ENCODE data around the gene BAZ2B.

Gene BAZ2B

DNA sequence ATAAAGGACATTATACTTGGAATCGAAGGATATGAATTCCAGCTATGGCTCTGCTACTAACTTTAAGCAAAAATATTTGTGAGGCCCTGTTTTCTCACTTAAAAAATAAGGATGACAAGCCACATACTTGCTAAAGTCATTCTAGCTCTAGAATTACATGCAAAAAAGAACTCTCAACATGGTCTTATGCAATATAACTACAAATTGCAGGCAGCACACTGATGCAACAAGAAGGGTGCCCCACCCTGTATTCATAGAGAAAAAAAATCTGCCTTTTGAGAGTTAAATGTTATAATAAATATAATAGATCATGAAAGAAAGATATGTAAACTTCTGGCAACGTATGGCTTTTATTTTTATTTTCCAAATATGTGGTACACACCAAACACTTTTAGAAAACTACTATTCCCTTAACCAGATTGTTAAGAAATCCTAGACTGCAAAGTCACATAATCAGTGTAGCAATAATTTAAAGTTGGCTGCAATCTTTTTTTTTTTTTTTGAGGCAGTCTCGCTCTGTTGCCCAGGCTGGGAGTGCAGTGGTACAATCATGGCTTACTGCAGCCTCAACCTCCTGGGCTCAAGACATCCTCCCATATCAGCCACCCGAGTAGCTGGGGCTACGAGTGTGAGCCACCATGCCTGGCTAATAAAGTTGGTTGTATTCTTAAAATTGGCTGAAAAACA, 289.6 kb downstream of the BAZ2B start:
- Mint-ChIP-seq H3K27ac (ENCODE audit: low read depth) (no peak overlapping the region), H3K4me1 (no peaks in the 10 kb centered on the region), H3K36me3 (ENCODE audit: insufficient read depth) (peaks cover 31% of the 10 kb centered on the region), H3K27me3 (no peaks in the 10 kb centered on the region), H3K4me3 (no peak overlapping the region), H3K9me3 (no peaks in the 10 kb centered on the region)
- ATAC-seq (replicated peaks; ENCODE audit: extremely low read depth, poor library complexity, severe bottlenecking) (no peak), DNase-seq (ENCODE audit: low spot score in 2 of 2) (no peak)

DNA sequence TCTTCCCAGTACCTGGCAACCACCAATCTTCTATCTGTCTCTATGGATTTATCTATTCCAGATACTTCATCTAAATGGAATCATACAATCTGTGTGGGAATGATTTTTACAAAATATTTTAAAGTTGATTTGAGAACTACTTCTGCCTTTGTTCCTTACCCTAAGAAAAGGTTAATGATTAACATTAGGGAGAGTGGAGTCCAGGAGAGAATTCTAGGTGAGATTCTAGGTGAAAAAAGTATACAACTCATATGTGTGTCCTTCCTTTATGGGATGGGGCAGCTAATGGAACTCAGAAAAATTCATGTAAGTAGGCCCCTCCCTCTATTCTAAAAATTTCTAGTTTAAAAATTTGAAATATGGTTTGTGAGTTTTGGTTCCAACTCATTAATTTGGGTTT, 293.9 kb downstream of the BAZ2B start:
- no peak for ATAC-seq (replicated peaks; ENCODE audit: extremely low read depth, poor library complexity, severe bottlenecking)
- no peak for DNase-seq (ENCODE audit: low spot score in 2 of 2)
- no peak overlapping the region for H3K4me3 Mint-ChIP-seq
- no peak overlapping the region for H3K27ac Mint-ChIP-seq (ENCODE audit: low read depth)
- H3K27me3 Mint-ChIP-seq: no peaks in the 10 kb centered on the region
- H3K4me1 Mint-ChIP-seq: no peaks in the 10 kb centered on the region
- H3K9me3 Mint-ChIP-seq: no peaks in the 10 kb centered on the region
- peaks cover 21% of the 10 kb centered on the region for H3K36me3 Mint-ChIP-seq (ENCODE audit: insufficient read depth)

DNA sequence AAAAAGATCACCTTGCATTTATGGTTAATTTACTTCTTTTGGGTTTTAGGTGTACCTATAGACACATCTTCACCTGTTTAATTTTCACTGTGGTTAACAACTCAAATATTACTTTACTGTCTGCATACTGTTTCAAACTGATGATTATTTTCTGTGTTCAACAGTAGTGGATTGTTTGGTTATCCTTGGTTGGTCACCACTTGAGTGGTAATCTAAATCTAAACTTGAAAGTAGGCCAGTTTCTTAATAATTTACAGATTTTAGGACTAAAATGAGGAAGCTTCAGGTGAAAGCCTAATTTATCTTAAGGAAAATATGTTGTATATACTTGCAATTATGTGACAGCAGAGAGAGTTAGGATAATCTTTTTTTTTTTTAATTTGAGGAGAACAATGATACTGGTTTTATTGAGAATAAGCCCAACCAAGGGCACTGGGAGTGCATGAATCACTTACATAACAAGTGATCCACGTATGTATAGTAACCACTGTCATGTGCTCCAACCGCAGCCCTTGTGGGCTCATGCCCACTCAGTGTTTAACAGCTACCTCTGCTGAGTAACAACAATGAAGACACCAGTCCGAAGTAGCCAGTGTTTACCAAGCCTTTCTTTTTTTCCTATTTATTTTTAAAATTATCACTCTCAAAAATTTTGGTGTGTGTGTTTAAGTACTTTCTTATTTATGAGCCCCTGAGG, 298.8 kb downstream of the BAZ2B start:
- no peak for DNase-seq (ENCODE audit: low spot score in 2 of 2)
- Mint-ChIP-seq H3K36me3 (ENCODE audit: insufficient read depth) (peaks cover 8% of the 10 kb centered on the region), H3K27ac (ENCODE audit: low read depth) (no peak overlapping the region), H3K9me3 (no peaks in the 10 kb centered on the region), H3K4me1 (no peaks in the 10 kb centered on the region), H3K27me3 (no peaks in the 10 kb centered on the region), H3K4me3 (no peak overlapping the region)
- ATAC-seq (replicated peaks; ENCODE audit: extremely low read depth, poor library complexity, severe bottlenecking): no peak

DNA sequence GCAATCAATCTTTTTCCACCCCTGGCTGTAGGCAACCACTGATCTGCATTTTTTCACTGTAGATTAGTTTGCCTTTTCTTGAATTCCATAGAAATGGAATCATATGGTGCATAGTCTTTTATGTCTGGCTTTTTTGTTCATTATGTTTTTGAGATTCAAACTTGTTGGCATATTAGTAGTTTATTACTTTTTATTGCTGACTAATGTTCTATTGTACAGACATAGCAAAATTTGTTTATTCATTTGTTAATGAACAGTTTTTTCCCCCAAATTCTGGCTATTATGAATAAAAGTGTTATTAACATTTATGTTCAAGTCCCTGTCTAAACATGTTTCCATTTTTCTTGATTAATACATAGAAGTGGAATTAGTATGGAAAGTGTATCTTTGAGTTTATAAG, 308.4 kb downstream of the BAZ2B start:
- Mint-ChIP-seq H3K36me3 (ENCODE audit: insufficient read depth) (no peaks in the 10 kb centered on the region), H3K4me1 (no peaks in the 10 kb centered on the region), H3K4me3 (no peak overlapping the region), H3K27me3 (peaks cover 18% of the 10 kb centered on the region), H3K27ac (ENCODE audit: low read depth) (no peak overlapping the region), H3K9me3 (peaks cover 5% of the 10 kb centered on the region)
- no peak for DNase-seq (ENCODE audit: low spot score in 2 of 2)
- no peak for ATAC-seq (replicated peaks; ENCODE audit: extremely low read depth, poor library complexity, severe bottlenecking)

DNA sequence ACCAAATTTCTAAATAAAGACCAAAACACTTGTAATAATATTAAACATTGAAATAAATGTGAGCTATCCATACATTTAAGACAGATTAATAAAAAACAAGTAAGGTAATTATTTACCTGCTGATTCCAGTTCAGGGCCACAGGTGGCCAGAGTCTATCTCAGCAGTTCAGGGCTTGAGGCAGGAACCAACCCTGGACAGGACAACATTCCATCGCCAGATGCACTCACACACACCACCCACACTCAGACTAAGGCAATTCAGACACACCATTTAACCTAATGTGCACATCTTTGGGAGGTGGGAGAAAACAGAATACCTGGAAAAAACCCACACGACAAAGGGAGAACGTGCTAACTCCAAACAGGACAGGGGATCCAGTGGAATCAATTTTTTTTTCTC, 315.8 kb downstream of the BAZ2B start:
- no peak for DNase-seq (ENCODE audit: low spot score in 2 of 2)
- Mint-ChIP-seq H3K9me3 (peaks cover 5% of the 10 kb centered on the region), H3K36me3 (ENCODE audit: insufficient read depth) (peaks cover 1% of the 10 kb centered on the region), H3K4me3 (no peak overlapping the region), H3K27ac (ENCODE audit: low read depth) (no peak overlapping the region), H3K4me1 (no peaks in the 10 kb centered on the region), H3K27me3 (peaks cover 18% of the 10 kb centered on the region)
- no peak for ATAC-seq (replicated peaks; ENCODE audit: extremely low read depth, poor library complexity, severe bottlenecking)

DNA sequence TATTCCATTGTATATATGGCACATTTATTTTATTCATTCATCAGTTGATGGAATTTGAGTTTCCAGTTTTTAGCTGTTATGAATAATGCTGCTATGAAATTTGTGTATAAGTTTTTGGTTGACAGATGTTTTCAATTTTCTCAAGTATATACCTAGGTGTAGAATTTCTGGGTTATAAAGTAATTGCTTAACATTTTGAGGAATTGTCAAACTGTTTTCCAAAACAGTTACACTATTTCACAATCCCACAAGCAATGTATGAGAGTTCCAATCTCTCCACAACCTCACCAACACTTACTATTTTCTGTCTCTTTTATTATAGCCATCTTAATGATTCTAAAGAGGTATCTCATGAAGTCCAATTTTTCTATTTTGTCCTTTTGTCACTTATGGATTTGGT, 317.4 kb downstream of the BAZ2B start:
- no peak overlapping the region for H3K27ac Mint-ChIP-seq (ENCODE audit: low read depth)
- H3K36me3 Mint-ChIP-seq (ENCODE audit: insufficient read depth): peaks cover 1% of the 10 kb centered on the region
- DNase-seq (ENCODE audit: low spot score in 2 of 2) (no peak), ATAC-seq (replicated peaks; ENCODE audit: extremely low read depth, poor library complexity, severe bottlenecking) (no peak)
- no peak overlapping the region for H3K4me3 Mint-ChIP-seq
- peaks cover 5% of the 10 kb centered on the region for H3K27me3 Mint-ChIP-seq
- no peaks in the 10 kb centered on the region for H3K4me1 Mint-ChIP-seq
- peaks cover 2% of the 10 kb centered on the region for H3K9me3 Mint-ChIP-seq

DNA sequence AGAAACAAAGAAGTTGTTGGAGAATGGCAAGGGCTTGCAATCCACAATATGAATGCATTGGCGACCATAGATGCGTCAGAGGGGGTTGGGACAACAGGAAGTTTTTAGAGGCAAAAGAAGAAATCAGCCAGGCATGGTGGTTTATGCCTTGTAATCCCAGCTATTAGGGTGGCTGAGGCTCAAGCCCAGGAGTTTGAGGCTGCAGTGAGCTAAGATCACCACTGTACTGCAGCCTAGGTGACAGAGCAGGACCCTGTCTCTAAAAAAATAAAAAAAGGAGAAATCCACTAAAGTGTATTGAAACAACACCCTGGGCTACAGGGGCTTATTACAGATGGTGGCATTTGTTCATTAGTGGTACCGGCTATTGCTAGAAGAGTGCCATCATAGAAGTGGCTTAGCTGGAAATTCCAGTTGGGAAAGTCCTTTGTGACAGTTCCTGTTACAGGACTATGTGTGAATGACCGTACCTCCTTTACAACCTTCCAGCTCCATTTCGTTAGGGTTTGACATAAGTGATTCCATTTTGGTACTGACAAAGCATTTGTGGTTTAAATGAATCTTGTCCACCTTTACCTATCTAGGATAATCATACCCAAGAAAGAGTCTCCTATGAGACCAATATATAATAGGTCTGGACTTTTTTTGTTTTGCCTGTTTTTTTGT, 319.2 kb downstream of the BAZ2B start:
- no peak for ATAC-seq (replicated peaks; ENCODE audit: extremely low read depth, poor library complexity, severe bottlenecking)
- Mint-ChIP-seq H3K4me1 (no peaks in the 10 kb centered on the region), H3K36me3 (ENCODE audit: insufficient read depth) (peaks cover 1% of the 10 kb centered on the region), H3K9me3 (no peaks in the 10 kb centered on the region), H3K4me3 (no peak overlapping the region), H3K27ac (ENCODE audit: low read depth) (no peak overlapping the region), H3K27me3 (no peaks in the 10 kb centered on the region)
- DNase-seq (ENCODE audit: low spot score in 2 of 2): no peak

DNA sequence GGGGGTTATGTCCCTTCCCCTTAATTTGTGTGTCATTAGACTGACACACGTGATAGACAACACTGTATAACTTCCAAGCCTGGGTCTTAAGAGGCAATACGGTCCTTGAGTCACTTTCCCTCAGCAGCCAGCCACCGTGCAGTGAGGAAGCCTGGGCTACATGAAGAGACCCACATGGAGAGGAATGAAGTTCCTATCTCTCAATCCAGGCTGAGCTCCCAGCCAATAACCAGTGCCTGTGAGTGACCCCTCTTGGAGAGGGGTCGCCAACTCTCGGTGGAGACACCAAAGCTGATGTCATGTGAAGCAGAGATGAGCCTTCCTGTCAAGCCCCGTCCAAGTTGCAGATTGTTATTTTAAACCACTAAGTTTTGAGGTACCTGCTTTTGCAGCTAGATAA, 324.2 kb downstream of the BAZ2B start:
- Mint-ChIP-seq H3K4me3 (no peak overlapping the region), H3K36me3 (ENCODE audit: insufficient read depth) (no peaks in the 10 kb centered on the region), H3K9me3 (no peaks in the 10 kb centered on the region), H3K4me1 (peaks cover 11% of the 10 kb centered on the region), H3K27me3 (no peaks in the 10 kb centered on the region), H3K27ac (ENCODE audit: low read depth) (no peak overlapping the region)
- DNase-seq (ENCODE audit: low spot score in 2 of 2) (no peak), ATAC-seq (replicated peaks; ENCODE audit: extremely low read depth, poor library complexity, severe bottlenecking) (no peak)

DNA sequence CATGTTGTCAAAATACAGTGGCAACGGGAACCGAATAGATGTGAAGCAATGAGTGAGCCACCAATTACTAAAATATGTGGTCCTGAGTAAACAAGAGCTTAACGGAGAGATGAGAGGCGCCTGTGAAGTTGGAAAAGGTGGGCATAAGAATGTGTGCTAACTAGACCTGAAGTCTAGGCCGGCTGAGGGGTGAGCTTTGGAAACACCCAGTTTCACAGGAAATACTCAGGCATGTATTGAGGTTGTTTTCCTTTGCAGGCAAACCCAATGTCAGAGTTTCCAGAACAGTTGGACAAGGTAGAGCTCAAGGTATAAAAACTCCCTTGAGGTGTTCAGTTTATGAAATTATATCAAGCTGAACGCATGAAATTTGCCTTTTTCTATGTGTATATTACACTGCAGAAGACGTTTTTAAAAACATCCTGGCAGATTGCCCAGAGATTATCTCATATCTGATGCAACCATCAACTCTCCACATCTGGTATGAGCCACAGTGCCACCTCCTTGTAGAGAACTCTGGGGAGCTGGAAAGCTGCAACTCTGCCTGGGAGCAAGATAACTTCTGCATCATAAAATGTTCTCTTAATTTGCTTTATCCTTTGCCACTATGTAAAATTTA, 325.9 kb downstream of the BAZ2B start:
- no peaks in the 10 kb centered on the region for H3K36me3 Mint-ChIP-seq (ENCODE audit: insufficient read depth)
- DNase-seq (ENCODE audit: low spot score in 2 of 2): no peak
- ATAC-seq (replicated peaks; ENCODE audit: extremely low read depth, poor library complexity, severe bottlenecking): no peak
- H3K4me3 Mint-ChIP-seq: no peak overlapping the region
- H3K27ac Mint-ChIP-seq (ENCODE audit: low read depth): no peak overlapping the region
- H3K27me3 Mint-ChIP-seq: no peaks in the 10 kb centered on the region
- no peaks in the 10 kb centered on the region for H3K9me3 Mint-ChIP-seq
- peaks cover 11% of the 10 kb centered on the region for H3K4me1 Mint-ChIP-seq

DNA sequence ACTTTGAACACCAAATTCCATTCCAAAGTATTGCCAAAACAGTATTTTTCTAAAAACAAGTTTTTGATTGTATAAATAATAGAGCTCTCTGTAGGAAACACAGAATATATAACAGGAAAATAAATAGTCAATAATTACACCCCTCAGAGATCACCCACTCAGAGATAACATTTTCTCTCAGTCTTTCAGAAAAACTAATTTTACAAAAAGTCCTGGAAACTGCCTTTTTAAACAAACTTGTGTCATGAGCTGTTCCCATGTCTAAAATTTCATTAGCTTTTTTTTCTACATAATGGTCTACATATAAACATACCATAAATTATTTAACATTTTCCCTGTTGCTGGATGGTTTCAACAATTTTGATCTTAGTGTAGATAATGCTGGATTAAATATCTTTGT, 328.6 kb downstream of the BAZ2B start:
- no peaks in the 10 kb centered on the region for H3K27me3 Mint-ChIP-seq
- ATAC-seq (replicated peaks; ENCODE audit: extremely low read depth, poor library complexity, severe bottlenecking) (no peak), DNase-seq (ENCODE audit: low spot score in 2 of 2) (no peak)
- H3K27ac Mint-ChIP-seq (ENCODE audit: low read depth): no peak overlapping the region
- H3K4me3 Mint-ChIP-seq: no peak overlapping the region
- no peaks in the 10 kb centered on the region for H3K36me3 Mint-ChIP-seq (ENCODE audit: insufficient read depth)
- no peaks in the 10 kb centered on the region for H3K9me3 Mint-ChIP-seq
- H3K4me1 Mint-ChIP-seq: peaks cover 16% of the 10 kb centered on the region

DNA sequence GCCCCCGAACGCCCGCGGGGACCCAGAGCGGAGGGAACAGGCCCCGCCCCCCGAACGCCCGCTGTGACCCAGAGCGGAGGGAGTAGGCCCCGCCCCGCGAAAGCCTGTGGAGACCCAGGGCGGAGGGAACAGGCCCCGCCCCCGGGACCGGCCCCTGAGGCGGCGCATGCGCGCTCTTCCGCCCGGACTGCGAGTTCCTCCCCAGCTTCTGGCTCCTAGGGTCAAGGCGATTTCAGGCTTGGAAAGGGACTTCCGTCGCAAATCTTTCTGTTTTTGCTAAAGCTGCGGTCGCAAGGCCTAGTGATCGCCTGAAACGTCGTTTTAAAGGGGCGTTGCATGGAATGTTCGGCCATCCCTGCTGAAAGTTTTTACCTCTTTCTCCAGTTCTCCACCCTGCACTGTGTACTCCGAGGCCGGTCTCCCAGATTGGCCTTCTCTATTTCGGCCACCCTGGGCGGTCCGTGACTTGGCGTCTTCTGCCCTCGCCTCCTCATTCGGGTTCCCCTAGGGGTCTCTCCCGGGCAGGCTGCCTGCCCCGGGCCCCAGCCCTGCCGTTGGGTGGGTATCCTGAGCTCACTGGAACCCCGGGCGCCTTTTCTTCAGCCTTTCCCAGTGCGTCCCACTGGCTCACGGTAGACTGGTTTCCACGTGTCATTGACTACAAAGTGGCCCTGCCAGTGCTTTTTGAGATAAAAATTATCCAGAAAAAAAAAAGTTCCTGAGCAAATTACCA, 329.5 kb downstream of the BAZ2B start:
- ATAC-seq (replicated peaks; ENCODE audit: extremely low read depth, poor library complexity, severe bottlenecking) (peak; percentile 95), DNase-seq (ENCODE audit: low spot score in 2 of 2) (peak; percentile 91)

DNA sequence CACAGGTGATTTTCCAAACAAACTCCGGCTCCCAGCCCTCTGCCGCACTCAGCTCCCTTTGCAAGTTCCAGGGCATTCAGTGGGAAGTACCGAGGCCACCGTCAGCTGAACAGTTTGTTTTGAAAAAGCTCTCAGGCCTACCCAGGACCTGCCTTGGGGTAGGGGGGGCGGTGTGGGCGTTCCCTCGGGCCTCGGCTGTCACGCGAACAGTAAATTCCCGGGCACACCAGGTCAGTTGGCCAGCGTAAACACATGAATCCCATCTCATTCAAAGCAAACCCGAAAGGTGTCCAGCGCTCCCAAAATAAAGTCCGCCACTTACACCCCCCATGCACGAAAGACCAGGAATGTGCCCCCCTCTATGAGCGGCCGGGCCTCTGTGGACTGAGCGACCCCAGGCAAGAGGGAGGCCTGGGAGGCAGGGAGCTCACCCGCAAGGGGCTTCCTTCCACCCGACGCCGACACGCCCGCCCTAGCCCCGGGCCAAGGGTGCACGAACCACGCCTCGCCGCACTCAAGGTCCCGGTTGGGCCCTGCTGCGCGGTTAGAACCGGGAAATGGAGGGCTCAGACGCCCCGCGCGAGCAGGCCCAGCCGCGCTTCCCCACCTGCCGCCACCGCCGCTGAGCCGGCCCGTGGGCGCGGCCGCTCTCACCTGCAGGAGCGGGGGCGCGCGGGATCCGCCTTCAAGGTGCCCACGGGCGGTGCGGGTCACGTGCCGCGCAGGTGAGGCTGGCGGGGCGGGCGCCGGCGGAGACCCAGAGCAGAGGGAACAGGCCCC, 330.2 kb downstream of the BAZ2B start, which contains the start of gene WDSUB1:
Gene WDSUB1 (minus strand): TSS at position 775 of the 780 bp plus-strand sequence. CDS start 3,634 bp downstream, outside the sequence.
- peak in 1 of 2 donors; percentile 18 for DNase-seq (ENCODE audit: low spot score in 2 of 2)
- Mint-ChIP-seq H3K9me3 (no peaks in the 10 kb centered on the region), H3K4me3 (peak within 1 kb of the TSS; percentile 80), H3K4me1 (peaks cover 16% of the 10 kb centered on the region), H3K36me3 (ENCODE audit: insufficient read depth) (peaks cover 3% of the 10 kb centered on the region), H3K27me3 (no peaks in the 10 kb centered on the region), H3K27ac (ENCODE audit: low read depth) (peak within 1 kb of the TSS; percentile 80)
- peak; percentile 39 for ATAC-seq (replicated peaks; ENCODE audit: extremely low read depth, poor library complexity, severe bottlenecking)

More for the DNA sequence above, 329.5 kb downstream of the BAZ2B start:
- Mint-ChIP-seq H3K4me3 (peak overlapping the region; percentile 80), H3K27ac (ENCODE audit: low read depth) (peak overlapping the region; percentile 80), H3K36me3 (ENCODE audit: insufficient read depth) (peaks cover 3% of the 10 kb centered on the region), H3K4me1 (peaks cover 16% of the 10 kb centered on the region), H3K27me3 (no peaks in the 10 kb centered on the region), H3K9me3 (no peaks in the 10 kb centered on the region)
